ENCODE results near the gene SENP5. TPM values are rescaled to one million over a fixed set of nuclear protein-coding genes. Genes with fewer than 3 reads are reported as not detected.

The SENP5 gene
- total RNA-seq, 1 donor from 2014 or later, result 49.6 TPM

- H3K4me3 Mint-ChIP-seq (ENCODE audit: unreplicated experiment), result no peak overlapping the region
- no peak for TF ChIP-seq CTCF (IDR thresholded peaks at IDR 0.05; ENCODE audit: partially characterized antibody, unreplicated experiment)
- H3K36me3 Mint-ChIP-seq (ENCODE audit: unreplicated experiment), result peaks cover 14% of the 10 kb centered on the region
- no peak for DNase-seq
- no peak overlapping the region for H3K27ac Mint-ChIP-seq (ENCODE audit: unreplicated experiment)
- peaks cover 13% of the 10 kb centered on the region for H3K4me1 Mint-ChIP-seq (ENCODE audit: low read depth, unreplicated experiment)
- H3K27me3 Mint-ChIP-seq (ENCODE audit: unreplicated experiment), result peaks cover 29% of the 10 kb centered on the region
- peaks cover 7% of the 10 kb centered on the region for H3K9me3 Mint-ChIP-seq (ENCODE audit: unreplicated experiment)
These were observed 98.1 kb downstream of the SENP5 start for GRCh38 chr3:196965804-196966173.

GRCh38 chr3:196966526-196967401 is 99.0 kb downstream of the SENP5 start:
- Mint-ChIP-seq H3K4me3 (ENCODE audit: unreplicated experiment) (peak overlapping the region; percentile 76), H3K27me3 (ENCODE audit: unreplicated experiment) (peaks cover 33% of the 10 kb centered on the region), H3K36me3 (ENCODE audit: unreplicated experiment) (peaks cover 17% of the 10 kb centered on the region), H3K27ac (ENCODE audit: unreplicated experiment) (no peak overlapping the region), H3K4me1 (ENCODE audit: low read depth, unreplicated experiment) (peaks cover 12% of the 10 kb centered on the region), H3K9me3 (ENCODE audit: unreplicated experiment) (peaks cover 11% of the 10 kb centered on the region)
- DNase-seq, result peak; percentile 64
- no peak for TF ChIP-seq CTCF (IDR thresholded peaks at IDR 0.05; ENCODE audit: partially characterized antibody, unreplicated experiment)

DNA sequence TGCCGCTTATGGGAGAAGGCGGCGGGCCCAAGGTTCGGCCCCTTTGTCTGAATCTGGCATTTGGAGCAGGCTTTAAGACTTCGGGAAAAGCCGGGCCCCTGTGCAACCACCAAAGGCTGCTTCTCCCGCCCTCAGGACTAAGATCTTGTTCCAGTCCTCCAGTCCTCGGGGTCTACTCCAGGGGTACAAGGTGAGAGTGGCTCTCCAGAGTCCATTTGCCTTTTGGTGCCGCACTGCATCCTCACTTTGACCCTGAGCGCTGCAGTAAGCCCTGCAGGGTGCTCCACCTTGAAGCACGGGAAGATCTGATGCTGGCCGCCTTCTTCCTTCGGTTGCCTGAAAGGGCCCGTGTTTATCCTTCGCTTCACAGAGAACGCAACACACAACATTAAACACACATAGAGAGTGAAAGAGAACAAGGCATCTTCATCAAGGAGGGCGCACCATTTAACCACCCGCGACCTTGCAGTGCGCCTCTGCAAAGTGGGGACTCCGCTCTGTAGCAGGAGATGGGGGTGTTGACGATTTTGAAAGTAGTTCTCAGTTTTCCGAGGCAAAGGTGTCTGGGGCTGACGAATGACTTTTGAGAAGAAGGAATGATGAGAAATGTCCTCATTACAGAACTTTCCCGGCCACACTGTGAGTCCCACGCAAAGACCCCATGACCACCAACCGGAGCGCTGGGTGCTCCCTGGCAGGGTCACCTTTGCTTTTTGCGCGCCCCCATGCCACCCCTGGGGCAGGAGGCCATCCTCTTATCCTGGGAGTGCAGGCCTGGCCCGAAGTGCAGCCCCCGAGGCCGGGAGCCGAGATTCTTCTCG is 99.9 kb downstream of the SENP5 start:
- no peak for TF ChIP-seq CTCF (IDR thresholded peaks at IDR 0.05; ENCODE audit: partially characterized antibody, unreplicated experiment)
- DNase-seq, result no peak
- Mint-ChIP-seq H3K4me3 (ENCODE audit: unreplicated experiment) (peak overlapping the region; percentile 62), H3K36me3 (ENCODE audit: unreplicated experiment) (peaks cover 17% of the 10 kb centered on the region), H3K9me3 (ENCODE audit: unreplicated experiment) (peaks cover 11% of the 10 kb centered on the region), H3K4me1 (ENCODE audit: low read depth, unreplicated experiment) (peaks cover 5% of the 10 kb centered on the region), H3K27me3 (ENCODE audit: unreplicated experiment) (peaks cover 33% of the 10 kb centered on the region), H3K27ac (ENCODE audit: unreplicated experiment) (peak overlapping the region; percentile 62)

DNA sequence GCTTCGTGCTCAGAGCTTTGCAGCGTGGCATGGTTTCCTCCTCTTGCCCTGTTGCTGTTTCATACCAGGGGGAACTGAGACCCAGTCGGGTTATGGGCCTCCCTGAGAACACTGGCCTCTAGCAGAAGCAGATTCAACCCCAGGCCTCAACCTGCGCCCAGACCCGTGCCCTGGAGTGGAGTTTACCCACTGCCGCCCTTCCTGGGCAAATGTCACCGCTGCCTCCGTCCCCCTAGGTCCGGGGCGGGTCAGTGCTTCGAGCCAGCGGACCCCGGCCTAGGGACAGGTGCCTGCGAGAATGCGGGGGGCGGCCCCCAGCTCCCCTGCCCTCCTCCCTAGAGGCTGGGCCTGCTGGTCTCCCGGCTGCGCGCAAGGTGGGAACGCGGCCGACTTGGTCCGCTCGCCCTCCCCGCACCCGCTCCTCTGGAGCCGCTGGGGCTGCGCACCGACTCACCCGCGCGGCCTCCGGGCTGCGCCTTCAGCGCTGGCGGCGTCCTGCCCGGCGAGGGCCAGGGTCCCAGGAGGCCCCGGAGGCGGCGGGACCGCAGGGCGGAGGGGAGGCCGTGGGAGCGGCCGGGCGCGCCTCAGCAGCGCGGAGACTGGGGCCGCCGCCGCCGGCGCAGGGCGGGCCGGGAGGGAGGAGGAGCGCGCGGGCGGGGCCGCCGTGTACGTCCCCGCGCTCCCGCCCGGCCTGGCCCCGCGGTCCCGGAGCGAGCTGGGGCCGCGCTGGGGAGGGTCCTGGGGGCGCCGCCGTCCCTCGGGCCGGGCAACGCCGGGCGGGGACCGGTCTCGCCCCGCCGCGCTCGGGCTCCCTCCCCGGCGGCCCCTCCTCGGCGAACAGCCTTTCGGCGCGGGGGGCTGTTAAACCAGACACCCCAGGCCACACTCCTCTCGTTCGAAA is 100.8 kb downstream of the SENP5 start, which contains the start of gene PIGZ:
Gene PIGZ, minus strand, starts transcription at position 601 of the 901 bp plus-strand sequence. CDS start 16,802 bp downstream, outside the sequence.
- Mint-ChIP-seq H3K9me3 (ENCODE audit: unreplicated experiment) (peaks cover 11% of the 10 kb centered on the region), H3K27ac (ENCODE audit: unreplicated experiment) (peak within 1 kb of the TSS; percentile 62), H3K27me3 (ENCODE audit: unreplicated experiment) (peaks cover 33% of the 10 kb centered on the region), H3K4me1 (ENCODE audit: low read depth, unreplicated experiment) (peaks cover 2% of the 10 kb centered on the region), H3K4me3 (ENCODE audit: unreplicated experiment) (peak within 1 kb of the TSS; percentile 62), H3K36me3 (ENCODE audit: unreplicated experiment) (peaks cover 17% of the 10 kb centered on the region)
- peak; percentile 56 for DNase-seq
- no peak for TF ChIP-seq CTCF (IDR thresholded peaks at IDR 0.05; ENCODE audit: partially characterized antibody, unreplicated experiment)

Data from glutamatergic neuron (in vitro differentiated cells).